Activated T-helper 1 cell treated with anti-CD3 and anti-CD28 coated beads, Interleukin-12 subunit alpha, Interleukin-12 subunit beta, Interleukin-2, Interleukin-4 antibody, amounts not matched to agents 30 ng/mL and 10 ng/mL and 1 ng/mL, durations not matched to agents 14 hours and 24 hours and 36 hours (primary cell): ENCODE measurements around the gene TOR3A. TPM values are rescaled to one million over a fixed set of nuclear protein-coding genes. Genes with fewer than 3 reads are reported as not detected.
"Not testable (repeated sequence)": the region's sequence is repeated elsewhere in the genome, so short reads cannot be mapped to it uniquely, and the experiment has no call there.

Experiments
- DNase-seq: peaks from one replicate; pipeline ENCODE4 v3.0.0; 2021; ENCODE audit warnings: low spot score
- H3K27ac Mint-ChIP-seq: one replicate; pipeline ENCODE4 v1.8.0; 2021; ENCODE audit warnings: mild to moderate bottlenecking, mixed read lengths
- H3K27me3 Mint-ChIP-seq: one replicate; pipeline ENCODE4 v1.8.0; 2022; ENCODE audit warnings: mild to moderate bottlenecking, moderate library complexity, mixed read lengths; ENCODE audit not compliant: insufficient read depth
- H3K36me3 Mint-ChIP-seq: one replicate; pipeline ENCODE4 v1.8.0; 2021; ENCODE audit warnings: low read depth, mixed read lengths
- H3K4me1 Mint-ChIP-seq: one replicate; pipeline ENCODE4 v1.8.0; 2021; ENCODE audit warnings: low read depth, mixed read lengths
- H3K4me3 Mint-ChIP-seq: one replicate; pipeline ENCODE4 v1.8.0; 2021; ENCODE audit warnings: mild to moderate bottlenecking, moderate library complexity, mixed read lengths
- H3K9me3 Mint-ChIP-seq: one replicate; pipeline ENCODE4 v1.8.0; 2021; ENCODE audit warnings: mixed read lengths
- intact Hi-C: fragments of 100-400 bp; cut with micrococcal nuclease; formaldehyde crosslinking; loops from one replicate; pipeline ENCODE4 v1.15.1; 2024
- total RNA-seq: library from RNA; stranded (reverse); gene quantifications from 2 replicates; pipeline ENCODE4 v1.2.3, GENCODE V29; 2022

The TOR3A gene
- 41.3 and 44.1 TPM in 2 replicates for total RNA-seq

DNA sequence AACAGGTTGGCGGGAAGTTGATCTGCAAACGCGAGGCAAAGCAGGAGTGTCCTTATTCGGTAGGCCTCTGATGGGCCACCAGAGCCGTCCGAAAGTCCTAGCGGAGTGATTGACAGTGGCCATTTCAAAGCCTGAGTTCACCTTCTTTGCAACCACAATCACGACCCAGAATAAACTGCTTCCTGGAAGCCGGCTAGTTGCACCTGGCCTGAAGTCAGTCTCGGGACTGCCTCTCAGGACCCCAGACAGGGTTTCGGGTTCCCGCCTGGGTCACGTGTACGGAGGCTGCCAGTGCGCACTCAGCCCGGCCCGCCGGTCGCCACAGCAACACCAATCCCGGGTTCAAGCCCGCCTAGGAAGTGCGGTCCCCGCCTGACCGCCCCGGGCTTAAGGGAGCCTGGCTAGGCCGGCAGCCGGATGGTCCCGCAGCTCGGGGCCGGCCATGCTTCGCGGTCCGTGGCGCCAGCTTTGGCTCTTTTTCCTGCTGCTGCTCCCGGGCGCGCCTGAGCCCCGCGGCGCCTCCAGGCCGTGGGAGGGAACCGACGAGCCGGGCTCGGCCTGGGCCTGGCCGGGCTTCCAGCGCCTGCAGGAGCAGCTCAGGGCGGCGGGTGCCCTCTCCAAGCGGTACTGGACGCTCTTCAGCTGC is at the start of gene TOR3A:
Gene TOR3A, plus strand, starts transcription at position 384 of the 646 bp plus-strand sequence. Its CDS starts 59 bp downstream, at position 443.
- peak; percentile 77 for DNase-seq
- intact Hi-C loops = loop anchor here (1.0 to 10.0 kb wide), 11 partner anchors 39 to 539 kb away; partner anchors contain the start of genes FAM20B, RALGPS2 and SOAT1
- Mint-ChIP-seq H3K36me3 (peaks cover 9% of the 10 kb centered on the region), H3K4me1 (peaks cover 37% of the 10 kb centered on the region), H3K27ac (peak within 1 kb of the TSS; percentile 99), H3K4me3 (peak within 1 kb of the TSS; percentile 99), H3K9me3 (no peaks in the 10 kb centered on the region), H3K27me3 (no peaks in the 10 kb centered on the region)

DNA sequence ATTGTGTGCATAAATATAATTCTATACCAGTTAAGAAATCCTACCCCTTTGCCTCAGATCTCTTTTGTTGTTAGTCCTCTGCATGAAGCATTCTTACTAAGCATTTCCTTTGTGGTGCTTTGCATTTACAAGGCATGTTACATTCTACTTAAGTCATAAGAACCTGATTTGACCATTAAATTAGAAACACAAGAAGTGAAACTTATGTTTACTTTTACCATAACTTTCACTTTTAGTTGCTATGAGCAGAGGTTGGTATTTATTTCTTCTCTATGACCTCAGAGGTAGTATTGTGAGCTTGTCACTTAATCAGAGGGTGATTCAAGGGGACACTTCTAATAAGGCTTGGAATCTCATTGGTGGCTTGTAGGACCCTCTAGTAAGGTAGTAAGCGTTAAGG is 47.1 kb upstream of the TOR3A start:
- Mint-ChIP-seq H3K27me3 (no peaks in the 10 kb centered on the region), H3K4me1 (peaks cover 80% of the 10 kb centered on the region), H3K9me3 (no peaks in the 10 kb centered on the region), H3K27ac (peak overlapping the region; percentile 82), H3K4me3 (no peak overlapping the region), H3K36me3 (peaks cover 3% of the 10 kb centered on the region)
- DNase-seq = no peak
- intact Hi-C loops = loop anchor here (1.0 to 2.0 kb wide), 4 partner anchors 8 to 194 kb away; no protein-coding TSS in a partner anchor

DNA sequence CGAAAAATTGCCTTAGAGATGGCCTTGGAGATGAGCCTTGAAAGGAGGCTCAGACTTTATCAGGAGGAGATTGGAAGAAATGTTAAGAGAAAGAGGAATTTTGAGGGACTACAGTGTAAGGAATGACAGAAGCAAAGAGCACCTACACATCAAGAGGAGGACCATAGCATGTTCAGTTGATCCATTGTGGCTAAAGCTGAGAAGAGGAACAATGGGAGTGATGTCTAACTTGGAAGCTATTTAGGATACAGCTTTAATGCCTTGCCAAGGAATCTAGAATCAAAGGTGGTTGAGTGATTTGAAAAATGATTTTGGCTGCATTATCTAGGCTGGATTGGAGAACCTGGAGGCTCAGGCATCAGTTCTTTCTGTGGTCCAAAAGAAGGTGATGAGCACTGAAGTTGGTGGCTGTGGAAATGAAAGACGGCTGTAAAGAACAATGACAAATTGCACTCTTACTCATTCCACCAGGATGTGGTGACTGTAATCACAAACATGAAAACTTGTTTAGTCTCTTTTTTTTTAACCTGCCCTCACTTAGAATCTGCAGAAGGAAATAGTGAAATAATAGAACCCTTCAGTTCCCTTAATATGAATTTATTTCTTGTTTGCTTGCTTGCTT is 44.9 kb upstream of the TOR3A start:
- no peaks in the 10 kb centered on the region for H3K27me3 Mint-ChIP-seq
- peak overlapping the region; percentile 27 for H3K4me3 Mint-ChIP-seq
- H3K4me1 Mint-ChIP-seq = peaks cover 58% of the 10 kb centered on the region
- H3K27ac Mint-ChIP-seq = peak overlapping the region; percentile 86
- peak; percentile 20 for DNase-seq
- H3K36me3 Mint-ChIP-seq = peaks cover 2% of the 10 kb centered on the region
- intact Hi-C loops = loop anchor here (1.0 kb wide), 2 partner anchors 44 to 329 kb away; no protein-coding TSS in a partner anchor
- no peaks in the 10 kb centered on the region for H3K9me3 Mint-ChIP-seq

- intact Hi-C loops = loop anchor here (2.0 kb wide), 1 partner anchor 14 kb away; the partner anchor contains the start of gene FAM20B
- no peaks in the 10 kb centered on the region for H3K27me3 Mint-ChIP-seq
- peaks cover 55% of the 10 kb centered on the region for H3K4me1 Mint-ChIP-seq
Measured at GRCh38 chr1:179038528-179039281, 43.2 kb upstream of the TOR3A start.

GRCh38 chr1:179039502-179040174 is 42.2 kb upstream of the TOR3A start:
- not testable (repeated sequence) for DNase-seq, H3K9me3 Mint-ChIP-seq, H3K27me3 Mint-ChIP-seq, H3K4me3 Mint-ChIP-seq, H3K36me3 Mint-ChIP-seq, H3K27ac Mint-ChIP-seq
- H3K4me1 Mint-ChIP-seq = peaks cover 46% of the 10 kb centered on the region
- intact Hi-C loops = loop anchor here (2.0 kb wide), 1 partner anchor 15 kb away; the partner anchor contains the start of gene FAM20B

More at GRCh38 chr1:179038528-179039281, 43.2 kb upstream of the TOR3A start:
- no peak overlapping the region for H3K4me3 Mint-ChIP-seq
- H3K27ac Mint-ChIP-seq = no peak overlapping the region
- H3K36me3 Mint-ChIP-seq = peaks cover 4% of the 10 kb centered on the region
- H3K9me3 Mint-ChIP-seq = no peaks in the 10 kb centered on the region
- no peak for DNase-seq

DNA sequence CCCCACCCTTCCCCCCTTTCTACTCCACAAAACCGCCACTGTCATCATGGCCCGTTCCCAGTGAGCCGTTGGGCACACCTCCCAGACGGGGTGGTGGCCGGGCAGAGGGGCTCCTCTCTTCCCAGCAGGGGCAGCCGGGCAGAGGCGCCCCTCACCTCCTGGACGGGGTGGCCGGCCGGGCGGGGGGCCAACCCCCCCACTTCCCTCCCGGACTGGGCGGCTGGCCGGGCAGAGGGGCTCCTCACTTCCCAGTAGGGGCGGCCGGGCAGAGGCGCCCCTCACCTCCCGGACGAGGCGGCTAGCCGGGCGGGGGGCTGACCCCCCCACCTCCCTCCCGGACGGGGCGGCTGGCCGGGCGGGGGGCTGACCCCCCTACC is 41.7 kb upstream of the TOR3A start:
- H3K4me1 Mint-ChIP-seq = peaks cover 41% of the 10 kb centered on the region
- H3K36me3 Mint-ChIP-seq, H3K4me3 Mint-ChIP-seq, H3K9me3 Mint-ChIP-seq, H3K27me3 Mint-ChIP-seq, intact Hi-C loops, DNase-seq, H3K27ac Mint-ChIP-seq: not testable (repeated sequence)

DNA sequence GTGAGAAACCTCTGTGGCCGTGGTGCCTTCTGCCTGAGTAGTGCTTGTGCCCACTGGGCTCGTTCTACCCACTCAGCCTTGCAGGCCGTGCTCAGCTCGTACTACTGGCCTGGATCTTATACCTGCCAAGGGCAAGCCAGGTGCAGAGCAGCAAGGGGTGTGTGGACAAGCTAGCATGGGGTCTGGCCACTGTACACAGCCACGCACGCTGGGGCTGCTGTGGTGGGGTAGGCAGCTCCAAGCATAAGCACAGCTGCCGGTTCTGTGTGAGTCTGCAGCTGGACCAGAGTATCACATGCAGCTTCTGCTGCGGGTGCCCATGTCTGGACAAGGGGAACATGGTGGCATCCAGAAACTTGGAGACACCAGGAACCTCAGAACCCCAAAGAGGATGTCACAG is 39.8 kb upstream of the TOR3A start:
- Mint-ChIP-seq H3K36me3 (peaks cover 6% of the 10 kb centered on the region), H3K4me3 (no peak overlapping the region), H3K27ac (no peak overlapping the region), H3K9me3 (no peaks in the 10 kb centered on the region), H3K27me3 (no peaks in the 10 kb centered on the region), H3K4me1 (peaks cover 21% of the 10 kb centered on the region)
- no peak for DNase-seq
- intact Hi-C loops = no loop called here

DNA sequence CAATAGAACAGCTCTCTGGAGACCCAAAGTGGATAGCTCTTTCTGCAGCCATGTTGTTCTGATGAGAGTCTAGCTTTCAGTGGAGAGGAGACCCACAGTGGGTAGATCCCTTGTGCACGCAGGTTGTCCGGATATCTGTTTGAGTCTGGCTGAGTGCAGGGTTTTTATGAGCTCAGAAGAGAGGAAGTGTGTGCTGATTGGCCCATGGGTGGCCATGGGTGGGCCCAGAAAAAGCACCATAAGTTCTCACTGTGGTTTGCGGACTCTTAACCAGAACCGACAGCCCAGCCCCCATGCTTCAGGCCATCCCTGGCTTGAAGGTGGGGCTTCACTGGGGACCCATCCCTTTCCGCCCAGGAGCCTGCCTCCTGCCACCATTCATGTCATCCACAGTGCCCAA is 39.2 kb upstream of the TOR3A start:
- no peak for DNase-seq
- H3K27me3 Mint-ChIP-seq = no peaks in the 10 kb centered on the region

DNA sequence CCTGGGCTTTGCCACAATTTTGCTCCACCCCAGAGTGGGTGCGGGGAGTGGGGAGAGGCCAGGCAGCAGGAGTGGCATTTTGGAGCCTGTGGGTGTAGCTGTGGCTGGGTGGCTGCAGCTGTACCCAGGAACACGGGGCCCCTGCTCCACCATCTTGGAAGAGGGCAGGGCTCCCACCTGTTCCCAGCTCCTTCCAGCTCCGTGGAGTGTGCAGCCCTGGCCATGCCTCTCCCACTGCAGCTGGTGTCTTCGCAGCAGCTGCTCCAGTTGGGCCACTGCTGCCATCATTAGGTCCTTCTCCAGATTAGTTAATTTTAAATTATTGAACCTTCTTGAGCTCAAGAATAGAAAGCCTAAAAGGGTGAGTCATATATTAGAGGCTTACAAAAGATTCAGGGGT is 38.6 kb upstream of the TOR3A start:
- Mint-ChIP-seq H3K4me1 (peaks cover 12% of the 10 kb centered on the region), H3K36me3 (peaks cover 6% of the 10 kb centered on the region), H3K27me3 (no peaks in the 10 kb centered on the region), H3K4me3 (no peak overlapping the region), H3K9me3 (no peaks in the 10 kb centered on the region), H3K27ac (no peak overlapping the region)
- no peak for DNase-seq
- intact Hi-C loops = no loop called here

More for the DNA sequence above, 39.2 kb upstream of the TOR3A start:
- H3K4me3 Mint-ChIP-seq = no peak overlapping the region
- no peak overlapping the region for H3K27ac Mint-ChIP-seq
- peaks cover 6% of the 10 kb centered on the region for H3K36me3 Mint-ChIP-seq
- peaks cover 15% of the 10 kb centered on the region for H3K4me1 Mint-ChIP-seq
- no peaks in the 10 kb centered on the region for H3K9me3 Mint-ChIP-seq
- intact Hi-C loops = no loop called here

- Mint-ChIP-seq H3K36me3 (peaks cover 6% of the 10 kb centered on the region), H3K27ac (no peak overlapping the region), H3K9me3 (no peaks in the 10 kb centered on the region), H3K4me1 (peaks cover 6% of the 10 kb centered on the region), H3K27me3 (no peaks in the 10 kb centered on the region), H3K4me3 (no peak overlapping the region)
- intact Hi-C loops = no loop called here
- no peak for DNase-seq
Measured at GRCh38 chr1:179043907-179044306, 38.0 kb upstream of the TOR3A start.

DNA sequence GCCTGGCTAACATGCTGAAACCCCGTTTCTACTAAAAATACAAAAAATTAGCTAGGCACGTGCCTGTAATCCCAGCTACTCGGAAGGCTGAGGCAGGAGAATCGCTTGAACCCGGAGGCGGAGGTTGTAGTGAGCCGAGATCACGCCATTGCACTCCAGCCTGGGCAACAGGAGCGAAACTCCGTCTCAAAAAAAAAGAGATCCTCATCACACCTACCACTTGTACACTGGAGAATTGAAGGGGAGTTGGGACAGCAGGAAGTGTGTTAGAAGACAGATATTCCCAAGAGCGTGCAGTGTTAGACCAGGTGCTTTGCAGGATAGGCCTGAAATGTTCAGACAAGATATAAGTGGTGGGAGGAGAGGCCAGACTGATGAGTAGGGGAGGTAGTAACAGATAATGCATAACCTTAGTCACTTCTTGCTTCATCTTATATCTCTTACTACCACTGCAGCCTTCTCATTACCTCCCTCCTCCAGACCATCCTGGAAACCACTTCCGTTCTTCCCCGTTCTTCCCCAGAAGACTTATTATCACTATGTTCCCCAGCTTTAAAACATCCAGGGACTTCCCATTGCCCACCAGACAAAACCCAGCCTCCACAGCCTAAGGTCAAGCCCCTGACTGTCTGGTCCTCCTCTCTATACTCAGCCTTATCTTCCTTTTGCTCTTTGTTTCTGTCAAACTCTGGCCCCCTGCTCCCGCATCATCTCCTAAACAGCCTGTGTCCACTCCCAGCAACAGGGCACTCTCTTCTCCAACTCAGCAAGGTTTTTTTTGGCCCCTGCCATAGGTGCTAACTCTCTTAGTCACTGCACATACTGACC is 34.8 kb upstream of the TOR3A start:
- Mint-ChIP-seq H3K36me3 (peaks cover 6% of the 10 kb centered on the region), H3K9me3 (no peaks in the 10 kb centered on the region), H3K4me1 (no peaks in the 10 kb centered on the region), H3K4me3 (no peak overlapping the region), H3K27me3 (no peaks in the 10 kb centered on the region), H3K27ac (peak overlapping the region; percentile 9)
- no peak for DNase-seq
- intact Hi-C loops = no loop called here

- H3K36me3 Mint-ChIP-seq = peaks cover 3% of the 10 kb centered on the region
- H3K27ac Mint-ChIP-seq = no peak overlapping the region
- H3K9me3 Mint-ChIP-seq = no peaks in the 10 kb centered on the region
- H3K4me1 Mint-ChIP-seq = no peaks in the 10 kb centered on the region
- H3K4me3 Mint-ChIP-seq = no peak overlapping the region
- H3K27me3 Mint-ChIP-seq = no peaks in the 10 kb centered on the region
- no peak for DNase-seq
- intact Hi-C loops = no loop called here
Measured at GRCh38 chr1:179047636-179047997, 34.3 kb upstream of the TOR3A start.
